Measurements from ENCODE around the gene ABL2. TPM values are rescaled to one million over a fixed set of nuclear protein-coding genes. Genes with fewer than 3 reads are reported as not detected.

ABL2 gene
- 45.0 and 47.9 TPM in 2 replicates for total RNA-seq

GRCh38 chr1:179229214-179230140, at the start of gene ABL2:
TSS of gene ABL2 (minus strand) at chr1:179229677. CDS start at chr1:179229397, 280 bp downstream.

GRCh38 chr1:179081687-179082332, 147.7 kb downstream of the ABL2 start, which contains the start of gene TOR3A:
TSS of gene TOR3A (plus strand) at chr1:179082070. CDS start at chr1:179082129, 59 bp downstream.

Other genes starting within 250 kb of the ABL2 start
- 22.7 and 23.0 TPM in 2 replicates for gene FAM20B, start 203.8 kb downstream of the ABL2 start, total RNA-seq
- 42.8 and 50.3 TPM in 2 replicates for gene TOR3A, start 147.6 kb downstream of the ABL2 start, total RNA-seq
- gene SOAT1, start 64.1 kb upstream of the ABL2 start, total RNA-seq: 14.5 and 16.5 TPM in 2 replicates
- gene AXDND1, start 136.3 kb upstream of the ABL2 start, total RNA-seq: 1.8 TPM in 1 of 2 replicates, not detected in the other

Measured in mammary microvascular endothelial cell (primary cell).